GM12878 (cell line): ENCODE data around the gene CD63.

Experiments used
- CTCF ChIP-seq, 3 experiments: IDR thresholded peaks in 2 of 3; conservative IDR thresholded peaks in 1 of 3; 2 replicates each; pipeline ENCODE4 v1.5.1; 2011; ENCODE audit warnings: low read depth in 3 of 3, low read length in 3 of 3, mild to moderate bottlenecking in 3 of 3, control low read depth in 2 of 3, moderate library complexity in 2 of 3, inconsistent platforms in 1 of 3, mixed read lengths in 1 of 3; ENCODE audit not compliant: control insufficient read depth in 2 of 3, insufficient read depth in 1 of 3; ENCODE audit errors: extremely low read depth in 1 of 3
- EP300 ChIP-seq, 2 experiments: fragments of 150-350 bp in 1 of 2; IDR thresholded peaks; 2 replicates each; pipeline ENCODE4 v1.6.1; 2011 to 2012; ENCODE audit warnings: low read depth in 2 of 2, low read length in 2 of 2, borderline replicate concordance in 1 of 2, improper control_type of control experiment in 1 of 2, inconsistent platforms in 1 of 2; ENCODE audit not compliant: control insufficient read depth in 1 of 2
- MAX ChIP-seq: IDR thresholded peaks from 2 replicates; pipeline ENCODE4 v1.6.1; 2012; ENCODE audit warnings: low read depth, low read length, improper control_type of control experiment
- MXI1 ChIP-seq: fragments of 150-350 bp; IDR thresholded peaks from 2 replicates; pipeline ENCODE4 v1.6.1; 2011; ENCODE audit warnings: low read depth, mild to moderate bottlenecking, inconsistent platforms, low read length, improper control_type of control experiment
- PAX8 ChIP-seq: fragments of 450-650 bp; IDR thresholded peaks from 2 replicates; pipeline ENCODE4 v1.6.1; 2017; ENCODE audit warnings: mild to moderate bottlenecking, moderate library complexity
- PBX3 ChIP-seq: IDR thresholded peaks from 2 replicates; pipeline ENCODE4 v1.6.1; 2011; ENCODE audit warnings: mild to moderate bottlenecking, low read depth, low read length, moderate library complexity; ENCODE audit not compliant: insufficient replicate concordance
- PKNOX1 ChIP-seq: fragments of 450-650 bp; IDR thresholded peaks from 2 replicates; pipeline ENCODE4 v1.6.1; 2016; ENCODE audit warnings: mild to moderate bottlenecking
- POLR2A ChIP-seq: IDR thresholded peaks from 2 replicates; pipeline ENCODE4 v1.6.1; 2011; ENCODE audit warnings: low read depth, mild to moderate bottlenecking, low read length
- ZNF274 ChIP-seq: IDR thresholded peaks from one replicate; pipeline ENCODE4 v1.8.0; 2011; ENCODE audit not compliant: insufficient read length, insufficient read depth
- ZZZ3 ChIP-seq: IDR thresholded peaks from 2 replicates; pipeline ENCODE4 v1.6.1; 2011; ENCODE audit warnings: low read depth; ENCODE audit not compliant: control insufficient read depth, insufficient read length
- TF ChIP-seq, protein P1 (sequence below): IDR thresholded peaks from 2 replicates; pipeline ENCODE4 v1.6.1; 2011; ENCODE audit warnings: low read depth, low read length, improper control_type of control experiment, borderline replicate concordance

DNA sequence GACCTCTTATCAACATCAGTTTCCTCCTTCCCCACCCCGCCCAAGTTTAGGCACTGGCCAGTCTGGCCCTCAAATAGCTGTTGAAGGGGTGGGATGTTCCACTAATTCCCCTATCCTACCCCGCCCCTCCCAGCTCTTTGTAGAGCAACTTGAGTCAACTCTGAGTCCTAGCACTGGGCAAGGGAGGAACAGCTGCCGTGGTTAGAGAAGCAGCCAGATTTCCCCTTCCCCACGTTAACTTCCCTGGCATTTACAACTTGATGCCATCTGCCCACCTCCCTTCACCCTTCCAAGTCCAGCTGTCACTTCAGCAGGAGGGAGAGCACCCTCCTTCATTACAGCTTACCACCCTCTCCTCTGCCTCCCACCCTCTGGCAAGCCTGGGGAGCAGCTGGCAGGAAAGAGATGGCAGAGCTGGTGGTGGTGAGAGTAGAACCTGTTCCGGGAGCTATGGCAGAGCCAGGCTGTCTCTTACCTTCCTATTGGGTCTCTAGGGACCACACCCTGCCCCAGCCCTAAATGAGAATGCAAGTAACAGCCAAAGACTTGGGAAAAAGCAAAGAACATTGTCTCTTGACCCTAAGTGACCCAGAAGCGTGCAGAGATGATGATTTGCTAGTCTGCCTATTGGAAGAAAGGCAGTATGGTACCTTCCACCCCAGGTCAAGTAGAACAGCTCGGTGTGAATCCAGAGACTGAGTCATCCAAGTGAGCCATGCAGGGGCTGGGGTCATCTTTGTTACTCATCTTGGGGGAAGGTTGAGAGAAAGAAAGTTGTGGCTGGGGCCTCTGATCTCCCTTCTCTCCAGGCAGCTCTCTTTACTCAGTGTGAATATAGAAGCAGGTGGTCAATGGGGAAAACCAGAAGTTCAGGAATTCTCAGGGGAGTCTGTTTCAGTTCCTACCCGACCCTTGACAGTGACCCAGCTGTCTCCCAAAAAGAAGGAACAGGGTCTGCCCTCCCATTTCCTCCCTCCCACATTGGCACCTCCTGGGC is 11.5 kb downstream of the CD63 start:
- TF ChIP-seq PBX3 (no peak), POLR2A (peak; percentile 53; the same call in 1 of the 2 replicates), MAX (no peak), MXI1 (no peak), PAX8 (no peak), ZNF274 (no peak), ZZZ3 (no peak), EP300 (IDR thresholded peaks at IDR 0.05; ENCODE audit: borderline replicate concordance in 1 of 2, control insufficient read depth in 1 of 2, low read depth in 2 of 2, low read length in 2 of 2) (no peak; a peak in 1 of 4 replicates), CTCF (IDR thresholded peaks at IDR 0.05 in 2 of 3, conservative IDR thresholded peaks at IDR 0.05 in 1 of 3; ENCODE audit: control insufficient read depth in 2 of 3, extremely low read depth in 1 of 3, insufficient read depth in 1 of 3, low read depth in 3 of 3, low read length in 3 of 3) (no peak), PKNOX1 (no peak)
- TF ChIP-seq, protein P1, sequence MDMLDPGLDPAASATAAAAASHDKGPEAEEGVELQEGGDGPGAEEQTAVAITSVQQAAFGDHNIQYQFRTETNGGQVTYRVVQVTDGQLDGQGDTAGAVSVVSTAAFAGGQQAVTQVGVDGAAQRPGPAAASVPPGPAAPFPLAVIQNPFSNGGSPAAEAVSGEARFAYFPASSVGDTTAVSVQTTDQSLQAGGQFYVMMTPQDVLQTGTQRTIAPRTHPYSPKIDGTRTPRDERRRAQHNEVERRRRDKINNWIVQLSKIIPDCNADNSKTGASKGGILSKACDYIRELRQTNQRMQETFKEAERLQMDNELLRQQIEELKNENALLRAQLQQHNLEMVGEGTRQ, result no peak
